HEK293 (cell line): ENCODE data around the gene RGS9BP.
"Not testable (repeated sequence)": the region's sequence is repeated elsewhere in the genome, so short reads cannot be mapped to it uniquely, and the experiment has no call there.

ENCODE experiments used
- CTCF ChIA-PET: fragments of 350-600 bp; formaldehyde crosslinking; extraction: SDS; loops from one replicate; lab custom pipeline; 2021; ENCODE audit warnings: antibody characterized with exemption; lab: Yijun Ruan, JAX
- POLR2A ChIA-PET: fragments of 300-600 bp; formaldehyde crosslinking; extraction: SDS; loops from one replicate; lab custom pipeline; 2020; ENCODE audit warnings: antibody characterized with exemption, inconsistent platforms; lab: Yijun Ruan, JAX
- H3K27ac ChIP-seq: fragments of 200-500 bp; sonication (Bioruptor generic); 2 replicates; pipeline ENCODE4 v1.5.1; 2014; ENCODE audit warnings: low read depth, low read length, control low read depth, inconsistent platforms; ENCODE audit errors: extremely low read depth
- H3K36me3 ChIP-seq, 2 experiments: fragments of 200-500 bp in 1 of 2; sonication (Bioruptor generic) in 1 of 2; 1 replicate in 1 of 2; 2 replicates in 1 of 2; pipeline ENCODE4 v1.5.1; 2014 to 2017; ENCODE audit warnings: inconsistent platforms in 2 of 2, low read length in 2 of 2; ENCODE audit not compliant: control insufficient read depth in 2 of 2, insufficient read depth in 1 of 2
- H3K4me1 ChIP-seq: fragments of 200-500 bp; sonication (Bioruptor generic); 2 replicates; pipeline ENCODE4 v1.5.1; 2014; ENCODE audit warnings: mild to moderate bottlenecking, low read length, inconsistent platforms; ENCODE audit not compliant: control insufficient read depth, insufficient read depth
- H3K4me3 ChIP-seq: 2 replicates; pipeline ENCODE4 v1.5.1; 2011; ENCODE audit warnings: low read depth, mild to moderate bottlenecking, control low read depth, low read length, moderate library complexity
- H3K9me3 ChIP-seq: fragments of 200-500 bp; sonication (Bioruptor generic); 2 replicates; pipeline ENCODE4 v1.5.1; 2014; ENCODE audit warnings: low read depth, low read length, inconsistent platforms; ENCODE audit not compliant: control insufficient read depth, insufficient read depth
- HOXC10 ChIP-seq: sonication (generic); formaldehyde crosslinking; IDR thresholded peaks from 2 replicates; pipeline ENCODE4 v1.8.1; 2023; ENCODE audit warnings: mild to moderate bottlenecking, missing genetic modification reagents
- PRDM1 ChIP-seq: fragments of 450-650 bp; formaldehyde crosslinking; IDR thresholded peaks from 2 replicates; pipeline ENCODE4; 2016; ENCODE audit warnings: missing biosample characterization, missing genetic modification characterization
- SCRT1 ChIP-seq: fragments of 450-650 bp; formaldehyde crosslinking; IDR thresholded peaks from 2 replicates; pipeline ENCODE4 v1.5.1; 2016; ENCODE audit warnings: missing biosample characterization, missing genetic modification characterization, borderline replicate concordance
- SCRT2 ChIP-seq: fragments of 450-650 bp; formaldehyde crosslinking; IDR thresholded peaks from 2 replicates; pipeline ENCODE4 v1.5.1; 2016; ENCODE audit warnings: missing biosample characterization, missing genetic modification characterization
- SP2 ChIP-seq: fragments of 450-650 bp; formaldehyde crosslinking; IDR thresholded peaks from 2 replicates; pipeline ENCODE4 v1.5.1; 2016; ENCODE audit warnings: missing biosample characterization, missing genetic modification characterization
- ZBTB21 ChIP-seq: fragments of 450-650 bp; formaldehyde crosslinking; IDR thresholded peaks from 2 replicates; pipeline ENCODE4 v1.5.1; 2017; ENCODE audit warnings: missing biosample characterization, missing genetic modification characterization
- ZNF140 ChIP-seq: fragments of 450-650 bp; formaldehyde crosslinking; IDR thresholded peaks from 2 replicates; pipeline ENCODE4 v1.5.1; 2016; ENCODE audit warnings: missing biosample characterization, missing genetic modification characterization
- ZNF155 ChIP-seq: fragments of 450-650 bp; formaldehyde crosslinking; IDR thresholded peaks from 2 replicates; pipeline ENCODE4 v1.5.1; 2016; ENCODE audit warnings: missing biosample characterization, missing genetic modification characterization
- ZNF248 ChIP-seq: fragments of 450-650 bp; formaldehyde crosslinking; IDR thresholded peaks from 2 replicates; pipeline ENCODE4 v1.5.1; 2017; ENCODE audit warnings: missing biosample characterization, missing genetic modification characterization
- ZNF350 ChIP-seq: fragments of 450-650 bp; formaldehyde crosslinking; IDR thresholded peaks from 2 replicates; pipeline ENCODE4 v1.5.0; 2017; ENCODE audit warnings: missing biosample characterization, mild to moderate bottlenecking, missing genetic modification characterization
- ZNF366 ChIP-seq: fragments of 450-650 bp; formaldehyde crosslinking; conservative IDR thresholded peaks from 2 replicates; pipeline ENCODE4 v1.5.1; 2016; ENCODE audit warnings: missing biosample characterization, missing genetic modification characterization
- ZNF394 ChIP-seq: fragments of 450-650 bp; formaldehyde crosslinking; IDR thresholded peaks from 2 replicates; pipeline ENCODE4 v1.5.1; 2016; ENCODE audit warnings: missing biosample characterization, missing genetic modification characterization, mild to moderate bottlenecking, moderate library complexity, borderline replicate concordance
- ZNF558 ChIP-seq: fragments of 450-650 bp; formaldehyde crosslinking; IDR thresholded peaks from 2 replicates; pipeline ENCODE4 v1.5.1; 2016; ENCODE audit warnings: missing biosample characterization, missing genetic modification characterization
- ZNF560 ChIP-seq: fragments of 450-650 bp; formaldehyde crosslinking; IDR thresholded peaks from 2 replicates; pipeline ENCODE4 v1.5.1; 2017; ENCODE audit warnings: missing biosample characterization, missing genetic modification characterization, borderline replicate concordance
- ZNF585B ChIP-seq: fragments of 450-650 bp; formaldehyde crosslinking; IDR thresholded peaks from 2 replicates; pipeline ENCODE4 v1.5.1; 2016; ENCODE audit warnings: missing biosample characterization, missing genetic modification characterization
- ZNF664 ChIP-seq: fragments of 450-650 bp; formaldehyde crosslinking; IDR thresholded peaks from 2 replicates; pipeline ENCODE4 v1.5.1; 2016; ENCODE audit warnings: missing biosample characterization, missing genetic modification characterization
- ZNF843 ChIP-seq: fragments of 450-650 bp; formaldehyde crosslinking; IDR thresholded peaks from 2 replicates; pipeline ENCODE4 v1.5.1; 2016; ENCODE audit warnings: missing biosample characterization, missing genetic modification characterization
- ZSCAN30 ChIP-seq: fragments of 450-650 bp; IDR thresholded peaks from 2 replicates; pipeline ENCODE4 v1.5.1; 2018; ENCODE audit warnings: missing biosample characterization, mild to moderate bottlenecking, missing genetic modification characterization, moderate library complexity
- TF ChIP-seq, protein P1 (sequence below): fragments of 450-650 bp; formaldehyde crosslinking; IDR thresholded peaks from 2 replicates; pipeline ENCODE4 v1.5.1; 2017; ENCODE audit warnings: missing biosample characterization, mild to moderate bottlenecking, missing genetic modification characterization, moderate library complexity
- TF ChIP-seq, protein P2 (sequence below): fragments of 450-650 bp; formaldehyde crosslinking; IDR thresholded peaks from 2 replicates; pipeline ENCODE4 v1.5.1; 2016; ENCODE audit warnings: missing biosample characterization, missing genetic modification characterization
- TF ChIP-seq, protein P3 (sequence below): fragments of 450-650 bp; IDR thresholded peaks from 2 replicates; pipeline ENCODE4 v1.5.1; 2018; ENCODE audit warnings: missing biosample characterization, mild to moderate bottlenecking, missing genetic modification characterization

RGS9BP gene

DNA sequence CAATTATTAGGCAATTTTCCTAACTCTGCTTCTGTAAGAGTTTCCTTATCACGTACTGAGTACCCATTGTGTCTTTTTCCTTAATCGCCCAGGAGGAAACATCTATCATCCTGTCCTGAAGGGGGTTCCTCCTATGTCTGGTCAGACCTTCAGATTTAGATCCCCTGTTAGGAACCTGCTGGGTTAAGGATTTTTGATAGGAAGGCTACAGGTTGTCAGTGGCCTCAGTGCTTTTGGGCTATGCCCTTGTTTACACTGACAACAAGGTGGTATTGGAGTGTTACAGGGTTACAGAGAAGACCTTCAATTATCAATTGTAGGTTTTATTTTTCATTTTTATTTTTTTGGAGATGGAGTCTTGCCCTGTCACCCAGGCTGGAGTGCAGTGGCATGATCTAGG lies 19.2 kb downstream of the RGS9BP start:
- H3K36me3 ChIP-seq, result peaks cover 27 to 68% of the 10 kb centered on the region in 2 experiments
- H3K4me3 ChIP-seq, H3K9me3 ChIP-seq, POLR2A ChIA-PET, H3K27ac ChIP-seq, CTCF ChIA-PET: not testable (repeated sequence)
- peaks cover 23% of the 10 kb centered on the region for H3K4me1 ChIP-seq
- TF ChIP-seq ZNF394 (tag by site-specific recombination) (0 out of 2 replicates have a peak, but pooled peaks have one; percentile 35), SCRT1 (peak; percentile 59; the same call in 1 of the 2 replicates), SCRT2 (tag by site-specific recombination) (peak; percentile 83), ZNF664 (tag by site-specific recombination) (peak; percentile 51; the same call in 1 of the 2 replicates)

DNA sequence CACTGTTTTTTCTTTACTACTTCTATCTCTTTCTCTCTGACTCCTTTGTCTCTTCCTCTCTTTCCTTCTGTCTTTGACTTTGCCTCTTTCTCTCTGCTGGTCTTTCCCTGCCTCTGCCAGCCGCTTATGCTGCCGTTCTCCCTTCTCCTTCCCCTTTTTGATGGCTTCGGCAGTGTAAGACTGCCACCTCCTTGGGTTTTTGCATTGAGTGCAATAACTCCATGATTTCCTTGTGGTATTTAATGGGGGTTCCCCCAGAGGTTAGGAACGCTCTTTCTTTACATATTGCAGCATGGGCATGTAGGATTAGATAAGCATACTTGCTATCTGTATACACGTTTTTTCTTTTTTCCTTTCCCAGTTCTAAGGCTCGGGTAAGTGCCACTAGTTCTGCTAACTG lies 19.9 kb downstream of the RGS9BP start:
- H3K9me3 ChIP-seq, H3K4me3 ChIP-seq, POLR2A ChIA-PET, H3K27ac ChIP-seq, CTCF ChIA-PET: not testable (repeated sequence)
- peaks cover 34 to 75% of the 10 kb centered on the region in 2 experiments for H3K36me3 ChIP-seq
- peaks cover 19% of the 10 kb centered on the region for H3K4me1 ChIP-seq
- 0 out of 2 replicates have a peak, but pooled peaks have one; percentile 11 for TF ChIP-seq ZNF558 (tag by site-specific recombination)
- TF ChIP-seq ZNF560 (tag by site-specific recombination), result peak; percentile 10; the same call in 1 of the 2 replicates
- 0 out of 2 replicates have a peak, but pooled peaks have one; percentile 17 for TF ChIP-seq ZNF155

DNA sequence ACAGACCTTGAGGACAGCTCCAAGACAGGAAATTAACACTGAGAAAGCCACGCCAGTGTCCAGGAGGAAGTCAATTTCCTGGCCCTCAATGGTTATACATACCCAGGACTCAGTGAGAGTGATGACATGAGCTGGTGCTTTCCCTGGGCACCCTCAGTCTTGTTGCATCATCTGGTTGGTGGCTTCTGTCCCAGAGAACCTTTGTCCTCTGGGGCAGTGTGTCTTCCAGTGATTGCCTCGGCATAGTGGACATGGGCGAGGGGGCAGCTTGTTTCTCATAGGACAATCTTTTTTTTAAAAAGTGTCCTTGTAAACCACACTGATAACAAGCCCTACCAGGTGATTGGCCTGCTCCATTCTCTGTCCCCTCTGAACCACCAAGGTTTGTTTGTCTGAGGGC lies 21.1 kb downstream of the RGS9BP start:
- H3K9me3 ChIP-seq, CTCF ChIA-PET, H3K27ac ChIP-seq, H3K4me3 ChIP-seq, POLR2A ChIA-PET: not testable (repeated sequence)
- Histone ChIP-seq H3K4me1 (peaks cover 17% of the 10 kb centered on the region), H3K36me3 (peaks cover 45 to 78% of the 10 kb centered on the region in 2 experiments)
- TF ChIP-seq, protein P1, sequence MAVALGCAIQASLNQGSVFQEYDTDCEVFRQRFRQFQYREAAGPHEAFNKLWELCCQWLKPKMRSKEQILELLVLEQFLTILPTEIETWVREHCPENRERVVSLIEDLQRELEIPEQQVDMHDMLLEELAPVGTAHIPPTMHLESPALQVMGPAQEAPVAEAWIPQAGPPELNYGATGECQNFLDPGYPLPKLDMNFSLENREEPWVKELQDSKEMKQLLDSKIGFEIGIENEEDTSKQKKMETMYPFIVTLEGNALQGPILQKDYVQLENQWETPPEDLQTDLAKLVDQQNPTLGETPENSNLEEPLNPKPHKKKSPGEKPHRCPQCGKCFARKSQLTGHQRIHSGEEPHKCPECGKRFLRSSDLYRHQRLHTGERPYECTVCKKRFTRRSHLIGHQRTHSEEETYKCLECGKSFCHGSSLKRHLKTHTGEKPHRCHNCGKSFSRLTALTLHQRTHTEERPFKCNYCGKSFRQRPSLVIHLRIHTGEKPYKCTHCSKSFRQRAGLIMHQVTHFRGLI (tag by site-specific recombination), result 0 out of 2 replicates have a peak, but pooled peaks have one; percentile 12
- TF ChIP-seq, all 188 proteins: peak for 1; not testable (repeated sequence) for 187

DNA sequence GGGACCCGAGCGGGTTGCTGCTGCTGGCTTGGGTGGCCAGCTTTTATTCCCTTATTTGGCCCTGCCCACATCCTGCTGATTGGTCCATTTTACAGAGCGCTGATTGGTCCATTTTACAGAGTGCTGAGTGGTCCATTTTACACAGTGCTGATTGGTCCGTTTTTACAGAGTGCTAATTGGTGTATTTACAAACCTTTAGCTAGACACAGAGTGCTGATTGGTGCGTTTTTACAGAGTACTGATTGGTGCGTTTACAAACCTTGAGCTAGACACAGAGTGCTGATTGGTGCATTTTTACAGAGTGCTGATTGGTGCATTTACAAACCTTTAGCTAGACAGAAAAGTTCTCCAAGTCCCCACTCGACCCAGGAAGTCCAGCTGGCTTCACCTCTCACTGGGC lies 24.5 kb downstream of the RGS9BP start:
- not testable (repeated sequence) for H3K9me3 ChIP-seq, H3K4me3 ChIP-seq, H3K27ac ChIP-seq
- TF ChIP-seq SP2, result peak; percentile 43
- ChIA-PET CTCF (interaction anchor here (0.6 to 0.9 kb wide), 2 partner anchors 18 to 35 kb away, joined by 3 read pairs; no protein-coding TSS in a partner anchor), POLR2A (interaction anchor here (0.5 to 2.3 kb wide), 7 partner anchors 9 to 120 kb away, joined by 3 to 13 read pairs (median 4); partner anchors contain the start of gene NUDT19)
- Histone ChIP-seq H3K36me3 (peaks cover 70 to 85% of the 10 kb centered on the region in 2 experiments), H3K4me1 (peaks cover 19% of the 10 kb centered on the region)

DNA sequence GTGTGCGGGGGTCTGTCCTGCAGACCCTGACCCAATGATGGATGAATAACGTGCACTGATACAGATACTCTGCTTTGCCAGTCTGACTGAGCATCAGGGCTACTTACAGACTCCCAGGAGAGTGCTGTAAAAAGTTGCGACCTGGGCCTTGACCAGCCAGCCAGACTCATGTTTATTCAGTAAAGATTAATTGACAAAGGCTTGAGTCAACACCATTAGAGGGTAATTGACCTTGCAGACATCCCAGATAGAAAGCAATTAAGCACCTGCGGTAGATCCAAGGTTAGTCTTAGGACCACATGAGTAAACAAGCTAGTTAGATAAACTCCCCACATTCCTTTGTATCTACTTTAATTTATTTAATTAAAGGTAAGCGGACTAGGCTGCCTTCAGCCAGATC lies 26.4 kb downstream of the RGS9BP start:
- Histone ChIP-seq H3K4me3 (no peak overlapping the region), H3K27ac (peak overlapping the region; percentile 54; the same call in 1 of the 2 replicates), H3K4me1 (peaks cover 19% of the 10 kb centered on the region), H3K9me3 (peaks cover 11% of the 10 kb centered on the region), H3K36me3 (peaks cover 83 to 87% of the 10 kb centered on the region in 2 experiments)
- CTCF ChIA-PET, result no interaction called here
- POLR2A ChIA-PET, result no interaction called here
- TF ChIP-seq PRDM1 (tag by site-specific recombination) (0 out of 2 replicates have a peak, but pooled peaks have one; percentile 52), HOXC10 (CRISPR knock-in tag) (no peak), ZNF248 (no peak), ZNF585B (tag by site-specific recombination) (no peak), SCRT2 (tag by site-specific recombination) (no peak), ZSCAN30 (tag by site-specific recombination) (no peak; the same call in 1 of the 2 replicates), ZNF140 (no peak), ZNF366 (tag by site-specific recombination) (peak; percentile 66), ZNF350 (tag by site-specific recombination) (peak; percentile 58; the same call in 1 of the 2 replicates), ZBTB21 (tag by site-specific recombination) (no peak), ZNF843 (tag by site-specific recombination) (peak; percentile 57; the same call in 1 of the 2 replicates)
- TF ChIP-seq, protein P2, sequence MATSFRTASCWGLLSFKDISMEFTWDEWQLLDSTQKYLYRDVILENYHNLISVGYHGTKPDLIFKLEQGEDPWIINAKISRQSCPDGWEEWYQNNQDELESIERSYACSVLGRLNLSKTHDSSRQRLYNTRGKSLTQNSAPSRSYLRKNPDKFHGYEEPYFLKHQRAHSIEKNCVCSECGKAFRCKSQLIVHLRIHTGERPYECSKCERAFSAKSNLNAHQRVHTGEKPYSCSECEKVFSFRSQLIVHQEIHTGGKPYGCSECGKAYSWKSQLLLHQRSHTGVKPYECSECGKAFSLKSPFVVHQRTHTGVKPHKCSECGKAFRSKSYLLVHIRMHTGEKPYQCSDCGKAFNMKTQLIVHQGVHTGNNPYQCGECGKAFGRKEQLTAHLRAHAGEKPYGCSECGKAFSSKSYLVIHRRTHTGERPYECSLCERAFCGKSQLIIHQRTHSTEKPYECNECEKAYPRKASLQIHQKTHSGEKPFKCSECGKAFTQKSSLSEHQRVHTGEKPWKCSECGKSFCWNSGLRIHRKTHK (tag by site-specific recombination), result no peak
- TF ChIP-seq, protein P3, sequence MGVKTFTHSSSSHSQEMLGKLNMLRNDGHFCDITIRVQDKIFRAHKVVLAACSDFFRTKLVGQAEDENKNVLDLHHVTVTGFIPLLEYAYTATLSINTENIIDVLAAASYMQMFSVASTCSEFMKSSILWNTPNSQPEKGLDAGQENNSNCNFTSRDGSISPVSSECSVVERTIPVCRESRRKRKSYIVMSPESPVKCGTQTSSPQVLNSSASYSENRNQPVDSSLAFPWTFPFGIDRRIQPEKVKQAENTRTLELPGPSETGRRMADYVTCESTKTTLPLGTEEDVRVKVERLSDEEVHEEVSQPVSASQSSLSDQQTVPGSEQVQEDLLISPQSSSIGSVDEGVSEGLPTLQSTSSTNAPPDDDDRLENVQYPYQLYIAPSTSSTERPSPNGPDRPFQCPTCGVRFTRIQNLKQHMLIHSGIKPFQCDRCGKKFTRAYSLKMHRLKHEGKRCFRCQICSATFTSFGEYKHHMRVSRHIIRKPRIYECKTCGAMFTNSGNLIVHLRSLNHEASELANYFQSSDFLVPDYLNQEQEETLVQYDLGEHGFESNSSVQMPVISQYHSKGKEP (tag by site-specific recombination), result no peak
